IMR-90 (cell line): ENCODE results near the gene CDON.

ENCODE experiments used
- FOS ChIP-seq: fragments of 150-350 bp; IDR thresholded peaks from 2 replicates; pipeline ENCODE4 v1.6.1; 2016; ENCODE audit warnings: low read depth, low read length
- MAFK ChIP-seq: IDR thresholded peaks from 2 replicates; pipeline ENCODE4 v1.6.1; 2012; ENCODE audit warnings: low read depth, low read length, improper control_type of control experiment
- NFE2L2 ChIP-seq: fragments of 150-350 bp; IDR thresholded peaks from 2 replicates; pipeline ENCODE4 v1.6.1; 2016; ENCODE audit warnings: low read depth, mild to moderate bottlenecking, low read length
- POLR2A ChIP-seq: IDR thresholded peaks from 2 replicates; pipeline ENCODE4 v1.6.1; 2012; ENCODE audit warnings: mild to moderate bottlenecking, low read depth, low read length
- RAD21 ChIP-seq: IDR thresholded peaks from 2 replicates; pipeline ENCODE4 v1.6.1; 2012; ENCODE audit warnings: low read length, improper control_type of control experiment
- RCOR1 ChIP-seq: IDR thresholded peaks from 2 replicates; pipeline ENCODE4 v1.6.1; 2012; ENCODE audit warnings: mild to moderate bottlenecking, low read length, improper control_type of control experiment; ENCODE audit not compliant: insufficient replicate concordance
- RFX5 ChIP-seq: IDR thresholded peaks from 2 replicates; pipeline ENCODE4 v1.8.0; 2012; ENCODE audit warnings: low read depth, mild to moderate bottlenecking, low read length, moderate library complexity
- SMC3 ChIP-seq: fragments of 150-350 bp; IDR thresholded peaks from 2 replicates; pipeline ENCODE4 v1.6.1; 2016; ENCODE audit warnings: low read depth, mild to moderate bottlenecking, antibody characterized with exemption, low read length, moderate library complexity
- TF ChIP-seq, protein P1 (sequence below): conservative IDR thresholded peaks from 2 replicates; pipeline ENCODE4 v1.5.1; 2012; ENCODE audit warnings: mild to moderate bottlenecking, low read depth, low read length, improper control_type of control experiment
- TF ChIP-seq, protein P2 (sequence below): fragments of 150-350 bp; IDR thresholded peaks from 2 replicates; pipeline ENCODE4 v1.6.1; 2017; ENCODE audit warnings: mild to moderate bottlenecking, antibody characterized with exemption, low read length, low read depth

GRCh38 chr11:125990244-125990643 lies 72.4 kb downstream of the CDON start:
- TF ChIP-seq, protein P1, sequence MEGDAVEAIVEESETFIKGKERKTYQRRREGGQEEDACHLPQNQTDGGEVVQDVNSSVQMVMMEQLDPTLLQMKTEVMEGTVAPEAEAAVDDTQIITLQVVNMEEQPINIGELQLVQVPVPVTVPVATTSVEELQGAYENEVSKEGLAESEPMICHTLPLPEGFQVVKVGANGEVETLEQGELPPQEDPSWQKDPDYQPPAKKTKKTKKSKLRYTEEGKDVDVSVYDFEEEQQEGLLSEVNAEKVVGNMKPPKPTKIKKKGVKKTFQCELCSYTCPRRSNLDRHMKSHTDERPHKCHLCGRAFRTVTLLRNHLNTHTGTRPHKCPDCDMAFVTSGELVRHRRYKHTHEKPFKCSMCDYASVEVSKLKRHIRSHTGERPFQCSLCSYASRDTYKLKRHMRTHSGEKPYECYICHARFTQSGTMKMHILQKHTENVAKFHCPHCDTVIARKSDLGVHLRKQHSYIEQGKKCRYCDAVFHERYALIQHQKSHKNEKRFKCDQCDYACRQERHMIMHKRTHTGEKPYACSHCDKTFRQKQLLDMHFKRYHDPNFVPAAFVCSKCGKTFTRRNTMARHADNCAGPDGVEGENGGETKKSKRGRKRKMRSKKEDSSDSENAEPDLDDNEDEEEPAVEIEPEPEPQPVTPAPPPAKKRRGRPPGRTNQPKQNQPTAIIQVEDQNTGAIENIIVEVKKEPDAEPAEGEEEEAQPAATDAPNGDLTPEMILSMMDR: no peak
- TF ChIP-seq RAD21 (no peak), MAFK (no peak), FOS (no peak), POLR2A (no peak), NFE2L2 (no peak), SMC3 (no peak), RFX5 (no peak), RCOR1 (no peak)
- TF ChIP-seq, protein P2, sequence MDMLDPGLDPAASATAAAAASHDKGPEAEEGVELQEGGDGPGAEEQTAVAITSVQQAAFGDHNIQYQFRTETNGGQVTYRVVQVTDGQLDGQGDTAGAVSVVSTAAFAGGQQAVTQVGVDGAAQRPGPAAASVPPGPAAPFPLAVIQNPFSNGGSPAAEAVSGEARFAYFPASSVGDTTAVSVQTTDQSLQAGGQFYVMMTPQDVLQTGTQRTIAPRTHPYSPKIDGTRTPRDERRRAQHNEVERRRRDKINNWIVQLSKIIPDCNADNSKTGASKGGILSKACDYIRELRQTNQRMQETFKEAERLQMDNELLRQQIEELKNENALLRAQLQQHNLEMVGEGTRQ: no peak
